ENCODE data around the gene CNIH3.
"Not testable (repeated sequence)": the region's sequence is repeated elsewhere in the genome, so short reads cannot be mapped to it uniquely, and the experiment has no call there.

CNIH3 gene

DNA sequence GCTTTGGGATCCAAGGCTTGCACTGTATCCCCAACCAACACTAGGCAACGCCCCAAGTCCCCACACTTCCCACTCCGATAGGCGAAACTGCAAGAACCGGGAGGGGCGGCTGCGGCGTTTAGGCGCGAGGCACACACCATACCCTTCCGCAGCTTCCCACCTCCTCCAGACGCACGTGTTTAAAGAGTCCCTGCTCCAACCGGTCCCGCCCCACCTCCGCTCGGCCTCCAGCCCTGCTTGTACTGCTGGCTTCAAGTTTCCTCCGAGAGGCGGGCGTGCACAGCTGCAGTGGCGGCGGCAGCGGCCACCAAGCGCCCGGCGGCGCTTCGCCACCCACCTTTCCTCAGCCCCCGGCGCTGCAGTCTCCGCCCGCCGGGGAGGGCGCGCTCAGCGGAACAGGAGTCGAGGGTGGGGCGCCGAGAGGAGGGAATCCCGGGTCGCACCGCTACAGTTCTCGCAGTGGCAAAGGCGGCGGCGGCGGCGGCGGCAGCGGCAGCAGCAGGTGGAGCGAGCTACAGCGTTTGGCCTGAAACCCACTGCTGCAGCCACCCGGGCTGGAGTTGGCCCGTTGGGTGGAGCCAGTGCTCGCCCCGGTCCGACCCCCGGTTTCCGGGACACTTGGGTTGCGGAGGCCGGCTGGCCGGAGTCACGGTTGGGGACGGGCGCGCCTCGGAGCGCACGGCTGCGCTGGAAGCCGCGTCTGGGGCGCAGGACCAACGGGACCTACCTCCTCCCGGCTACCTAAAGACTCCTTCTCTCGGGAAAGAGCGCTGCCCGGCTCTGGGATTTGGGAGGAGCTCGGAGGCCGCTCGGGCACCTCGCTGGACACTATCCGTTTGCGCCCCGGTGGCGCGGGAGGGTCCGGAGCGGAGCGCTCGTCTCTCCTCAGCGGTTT lies at the start of gene CNIH3:
TSS of gene CNIH3 (plus strand) at position 457 of the 895 bp plus-strand sequence. CDS start 858 bp downstream, outside the sequence.
- no peak for DNase-seq

DNA sequence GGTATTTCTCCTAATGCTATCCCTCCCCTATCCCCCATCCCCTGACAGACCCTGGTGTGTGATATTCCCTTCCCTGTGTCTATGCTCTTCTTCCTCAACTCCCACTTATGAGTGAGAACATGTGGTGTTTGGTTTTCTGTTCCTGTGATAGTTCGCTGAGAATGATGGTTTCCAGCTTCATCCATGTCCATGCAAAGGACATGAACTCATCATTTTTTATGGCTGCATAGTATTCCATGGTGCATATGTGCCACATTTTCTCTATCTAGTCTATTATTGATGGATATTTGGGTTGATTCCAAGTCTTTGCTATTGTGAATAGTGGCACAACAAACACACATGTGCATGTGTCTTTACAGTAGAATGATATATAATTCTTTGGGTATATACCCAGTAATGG lies 49.6 kb upstream of the CNIH3 start:
- DNase-seq: not testable (repeated sequence)

DNA sequence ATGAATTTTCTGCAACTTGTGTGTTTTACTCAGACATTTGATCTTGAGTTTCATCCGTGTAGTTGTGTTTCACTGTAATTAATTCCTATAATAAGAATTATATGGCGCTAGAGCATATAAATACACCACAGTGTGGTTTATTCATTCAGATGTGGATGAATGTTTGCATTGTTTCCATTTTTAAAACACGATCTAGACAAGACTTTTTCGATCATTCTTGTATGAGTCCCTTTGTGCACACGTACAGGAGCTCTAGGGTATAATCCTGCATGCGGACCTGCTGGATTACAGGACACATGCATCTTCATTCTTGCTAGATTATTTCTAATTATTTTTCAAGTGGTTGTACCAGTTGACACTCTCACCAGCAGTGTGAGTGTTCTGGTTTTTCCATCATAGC lies 46.8 kb upstream of the CNIH3 start:
- DNase-seq: no peak

DNA sequence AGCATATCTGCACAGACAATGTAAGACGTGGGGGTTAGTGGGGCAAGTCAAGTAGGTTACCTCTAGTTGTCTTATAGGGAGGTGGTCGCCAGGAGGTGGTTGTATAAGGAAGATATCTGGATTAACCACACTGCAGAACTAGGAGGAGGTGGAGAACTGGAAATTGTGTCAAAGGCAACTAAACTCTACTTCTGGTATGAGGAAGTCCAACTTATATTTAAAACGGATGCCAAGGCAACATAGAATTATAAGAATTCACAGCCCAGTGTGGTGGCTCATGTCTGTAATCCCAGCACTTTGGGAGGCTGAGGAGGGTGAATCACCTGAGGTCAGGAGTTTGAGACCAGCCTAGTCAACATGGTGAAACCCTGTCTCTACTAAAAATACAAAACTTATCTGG lies 44.1 kb upstream of the CNIH3 start:
- DNase-seq: not testable (repeated sequence)

DNA sequence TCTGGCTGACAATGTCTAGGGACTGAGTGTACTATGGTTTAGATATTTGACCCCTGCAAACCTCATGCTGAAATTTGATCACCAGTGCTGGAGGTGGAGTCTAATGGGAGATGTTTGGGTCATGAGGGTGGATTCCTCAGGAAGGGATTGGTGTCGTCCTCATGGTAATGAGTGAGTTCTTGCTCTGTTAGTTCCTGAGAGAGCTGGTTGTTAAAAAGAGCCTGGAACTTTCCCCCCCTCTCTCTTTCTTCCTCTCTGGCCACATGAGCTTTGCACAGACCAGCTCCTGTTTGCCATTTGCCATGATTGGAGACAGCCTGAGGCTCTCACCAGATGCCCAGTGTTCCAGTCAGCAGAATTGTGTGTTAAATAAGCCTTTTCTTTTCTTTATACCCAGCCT lies 36.6 kb upstream of the CNIH3 start:
- no peak for DNase-seq

DNA sequence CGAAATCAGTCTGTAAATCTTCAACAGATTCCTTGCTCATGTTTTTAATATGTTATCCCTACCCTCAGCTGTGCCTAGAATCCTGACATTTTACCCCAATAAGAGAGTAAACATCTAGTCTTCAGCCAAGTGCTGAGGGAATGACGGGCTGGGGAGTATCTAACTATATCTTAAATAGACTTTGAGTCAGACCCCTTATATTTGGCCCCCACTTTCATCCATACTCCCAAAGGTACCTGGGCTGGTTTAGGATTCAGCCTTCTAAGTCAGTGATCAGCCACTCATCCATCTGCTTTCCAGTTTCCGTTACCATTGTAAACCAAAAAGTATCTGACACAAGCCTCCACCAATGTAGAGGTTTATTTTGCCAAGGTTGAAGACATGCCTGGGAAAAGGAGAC lies 36.1 kb upstream of the CNIH3 start:
- no peak for DNase-seq

DNA sequence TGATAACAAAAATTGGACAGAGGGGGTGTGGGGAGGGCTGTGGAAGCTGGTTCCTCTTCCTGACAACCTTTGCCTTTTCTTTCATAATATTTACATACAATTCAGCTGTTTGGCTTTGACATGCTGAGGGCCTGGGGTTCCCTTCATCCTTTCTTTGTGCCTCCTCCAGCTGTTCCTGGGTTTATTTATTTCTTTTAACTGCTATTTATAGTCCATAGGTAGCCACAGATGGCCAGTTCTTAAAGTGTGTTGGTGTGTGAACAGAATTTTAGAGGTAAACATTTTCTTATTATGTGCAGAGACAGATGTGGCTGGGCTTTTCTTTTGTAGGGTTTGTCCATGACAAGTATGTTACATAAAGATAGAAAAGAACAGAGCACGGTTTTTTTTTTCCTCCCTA lies 34.1 kb upstream of the CNIH3 start:
- DNase-seq: no peak

DNA sequence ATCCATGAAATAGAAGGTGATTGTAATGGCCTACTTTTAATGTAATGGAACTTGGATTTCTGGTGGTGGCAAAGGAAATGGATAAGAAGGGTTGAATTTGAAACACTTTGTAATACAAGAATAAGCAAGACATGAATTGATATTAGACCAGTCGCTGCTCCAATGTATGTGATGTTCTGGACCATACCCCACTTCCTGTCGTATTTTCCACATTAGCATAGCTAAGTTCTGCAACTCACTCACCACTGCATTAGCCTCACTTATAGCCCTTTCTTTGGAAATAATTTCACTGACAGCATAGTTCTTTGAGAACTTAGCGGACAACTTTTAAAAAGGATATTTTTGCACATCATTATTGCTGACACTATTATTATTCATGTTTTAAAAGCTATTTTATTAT lies 32.3 kb upstream of the CNIH3 start:
- no peak for DNase-seq

DNA sequence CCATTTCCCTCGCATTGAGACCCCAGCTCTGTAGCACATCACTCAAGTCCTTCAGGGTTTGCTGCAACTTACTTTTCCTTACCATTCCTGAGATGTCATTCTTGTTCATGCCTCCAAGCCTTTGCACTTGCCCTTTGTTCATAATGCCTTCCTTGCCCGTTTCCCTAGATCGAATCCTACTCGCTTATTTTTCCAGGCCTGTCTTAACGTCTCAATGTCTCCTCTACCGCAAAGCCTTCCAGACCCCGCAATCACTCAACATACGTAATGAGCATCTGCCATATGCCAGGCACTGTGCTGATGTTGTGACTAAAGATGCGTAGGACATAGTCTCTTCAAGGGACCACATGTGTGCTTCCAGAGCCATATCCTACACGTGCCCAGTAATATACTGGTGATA lies 31.1 kb upstream of the CNIH3 start:
- no peak for DNase-seq

DNA sequence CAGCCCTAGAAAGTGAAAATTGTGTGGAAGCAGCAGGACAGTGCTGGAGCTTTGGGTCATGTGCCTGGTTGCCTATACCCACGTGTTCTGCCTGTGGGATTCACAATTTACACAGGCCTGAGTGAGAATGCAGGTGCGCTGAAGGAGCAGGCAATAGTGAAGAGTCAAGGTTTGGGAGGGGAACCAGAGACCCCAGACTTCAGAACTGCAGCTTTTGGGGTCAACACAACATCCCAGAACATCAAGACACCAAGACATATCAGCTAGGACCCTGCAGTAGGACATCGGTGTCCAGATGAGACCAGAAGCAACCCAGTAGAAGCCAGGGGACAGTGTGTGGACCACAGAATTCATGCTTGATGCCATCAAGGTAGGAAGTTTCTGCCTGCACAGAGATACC lies 29.1 kb upstream of the CNIH3 start:
- no peak for DNase-seq

DNA sequence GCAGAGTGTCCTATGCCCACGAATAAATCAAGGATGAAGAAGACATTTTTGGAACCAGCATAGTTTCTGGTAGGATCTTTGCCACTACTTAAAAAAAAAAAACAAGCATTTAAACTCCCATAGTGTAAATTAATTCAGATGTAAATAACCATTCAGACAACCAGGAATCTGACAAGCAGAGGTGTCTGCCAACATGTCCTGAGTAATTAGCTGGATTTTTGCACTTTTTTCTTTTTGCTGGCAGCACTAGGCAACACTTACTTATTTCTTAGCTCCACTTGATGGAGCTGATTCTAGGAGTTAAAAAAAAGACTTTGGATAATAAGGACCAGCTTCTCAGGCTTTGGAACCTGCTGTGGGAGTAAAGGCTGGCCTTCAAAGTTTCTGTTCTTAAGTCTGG lies 27.6 kb upstream of the CNIH3 start:
- no peak for DNase-seq

DNA sequence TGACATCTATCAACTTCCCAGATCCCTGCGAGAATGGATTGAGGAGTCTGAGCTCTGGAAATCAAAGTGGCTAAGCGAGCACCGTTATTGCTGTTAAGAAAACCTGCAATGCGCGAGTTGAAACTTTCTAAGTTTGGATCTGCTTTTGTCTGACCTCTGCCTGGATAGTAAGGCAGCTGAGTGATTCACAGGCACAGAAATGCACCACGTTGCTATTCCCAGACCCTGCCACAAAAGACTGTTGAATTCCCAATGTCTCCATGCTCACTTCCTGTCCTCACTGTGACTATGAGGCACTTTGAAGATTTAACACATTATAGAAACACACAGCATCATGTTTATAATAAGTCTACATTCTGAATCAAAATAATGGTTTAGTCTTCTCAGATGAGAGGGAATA lies 27.1 kb upstream of the CNIH3 start:
- no peak for DNase-seq

DNA sequence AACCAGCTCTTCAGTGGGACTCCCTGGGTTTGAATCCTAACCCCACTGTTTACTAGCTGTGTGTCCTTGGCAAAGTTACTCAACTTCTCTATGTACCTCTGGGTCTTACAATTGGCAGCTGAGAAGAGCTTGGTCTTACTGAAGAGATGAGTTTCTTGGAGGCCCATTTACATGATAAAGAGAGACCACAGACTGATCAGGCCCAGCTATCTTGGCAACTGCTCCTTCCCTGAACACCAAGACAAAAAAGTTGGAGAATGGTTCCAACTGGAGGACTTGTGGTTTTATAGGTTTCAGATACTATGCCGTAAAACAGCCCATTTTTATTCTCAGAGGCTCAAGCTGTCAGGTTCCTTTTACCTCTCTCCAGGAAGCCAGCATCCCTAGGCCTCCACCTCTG lies 24.8 kb upstream of the CNIH3 start:
- no peak for DNase-seq

DNA sequence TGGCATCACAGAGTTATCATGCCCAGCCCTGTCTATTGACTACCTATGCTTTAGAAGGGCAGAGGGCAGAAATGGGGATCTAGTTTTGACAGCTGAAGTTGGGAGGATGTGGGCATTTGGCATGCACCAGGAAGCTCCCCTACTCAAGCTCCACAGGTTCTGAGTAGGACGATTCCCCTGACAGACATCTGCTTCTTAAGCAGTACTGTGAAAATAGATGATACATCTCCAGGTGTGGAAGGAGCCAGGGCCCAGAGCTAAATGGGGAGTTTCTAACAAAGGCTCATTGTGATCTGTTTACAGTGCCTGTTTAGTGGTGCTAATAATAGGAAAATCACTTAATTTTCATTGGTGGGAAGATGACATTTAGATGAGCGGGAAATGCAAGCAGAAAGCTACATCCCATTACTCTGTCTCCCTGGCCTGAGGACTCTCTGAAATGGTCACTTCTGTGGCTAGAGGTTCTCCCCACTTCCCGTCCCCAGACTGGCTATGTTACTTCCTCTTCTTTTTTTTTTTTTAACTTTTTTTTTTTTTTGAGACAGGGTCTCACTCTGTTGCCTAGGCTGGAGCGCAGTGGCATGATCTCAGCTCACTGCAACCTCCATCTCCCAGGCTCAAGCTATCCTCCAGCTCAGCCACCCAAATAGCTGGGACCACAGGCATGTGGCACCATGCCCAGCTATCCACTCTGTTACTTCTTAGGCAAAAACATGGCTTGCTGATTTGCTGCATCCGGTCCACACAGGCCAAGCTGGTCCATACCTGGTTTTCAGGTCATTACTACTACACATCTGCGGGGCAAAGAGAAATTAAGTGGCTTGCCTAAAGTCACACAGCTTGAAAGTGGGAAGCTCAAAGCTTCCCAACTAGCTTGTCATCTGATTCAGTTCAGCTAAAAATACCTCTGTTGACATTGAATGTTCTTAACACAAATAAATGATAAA lies 23.2 kb upstream of the CNIH3 start:
- DNase-seq: no peak

DNA sequence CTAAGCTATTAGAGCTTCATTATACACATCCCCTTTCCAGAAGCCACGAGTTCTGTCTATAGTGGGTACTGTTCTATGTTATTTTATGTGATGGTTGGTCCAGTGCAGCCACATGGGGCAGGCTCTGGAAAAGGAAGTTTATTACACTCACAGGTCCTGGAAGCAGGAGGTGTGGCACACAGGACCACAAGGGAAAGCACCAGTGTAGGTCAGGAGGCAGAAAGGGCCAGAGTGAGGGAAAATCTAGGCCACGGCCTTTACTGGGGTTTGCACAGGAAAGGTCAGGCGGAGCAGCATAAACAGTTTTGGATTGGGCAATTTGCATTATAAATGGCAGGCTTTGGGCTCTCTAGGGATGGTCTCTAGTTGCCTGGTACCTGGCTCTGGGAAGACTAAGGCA lies 21.8 kb upstream of the CNIH3 start:
- DNase-seq: no peak

DNA sequence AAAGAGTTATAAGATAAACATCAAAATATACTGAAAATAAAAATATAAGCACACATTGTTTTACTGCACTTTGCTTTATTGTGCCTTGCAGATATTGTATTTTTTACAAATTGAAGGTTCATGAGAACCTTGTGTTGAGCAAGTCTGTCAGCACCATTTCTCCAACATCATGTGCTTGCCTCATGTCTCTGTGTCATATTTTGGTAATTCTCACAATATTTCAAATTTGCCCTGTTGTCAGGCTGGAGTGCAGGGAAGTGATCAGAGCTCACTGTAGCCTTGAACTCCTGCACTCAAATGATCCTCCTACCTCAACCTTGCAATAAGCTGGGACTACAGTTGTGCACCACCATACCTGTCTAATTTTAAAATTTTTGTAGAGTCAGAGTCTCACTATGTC lies 21.3 kb upstream of the CNIH3 start:
- DNase-seq: no peak

DNA sequence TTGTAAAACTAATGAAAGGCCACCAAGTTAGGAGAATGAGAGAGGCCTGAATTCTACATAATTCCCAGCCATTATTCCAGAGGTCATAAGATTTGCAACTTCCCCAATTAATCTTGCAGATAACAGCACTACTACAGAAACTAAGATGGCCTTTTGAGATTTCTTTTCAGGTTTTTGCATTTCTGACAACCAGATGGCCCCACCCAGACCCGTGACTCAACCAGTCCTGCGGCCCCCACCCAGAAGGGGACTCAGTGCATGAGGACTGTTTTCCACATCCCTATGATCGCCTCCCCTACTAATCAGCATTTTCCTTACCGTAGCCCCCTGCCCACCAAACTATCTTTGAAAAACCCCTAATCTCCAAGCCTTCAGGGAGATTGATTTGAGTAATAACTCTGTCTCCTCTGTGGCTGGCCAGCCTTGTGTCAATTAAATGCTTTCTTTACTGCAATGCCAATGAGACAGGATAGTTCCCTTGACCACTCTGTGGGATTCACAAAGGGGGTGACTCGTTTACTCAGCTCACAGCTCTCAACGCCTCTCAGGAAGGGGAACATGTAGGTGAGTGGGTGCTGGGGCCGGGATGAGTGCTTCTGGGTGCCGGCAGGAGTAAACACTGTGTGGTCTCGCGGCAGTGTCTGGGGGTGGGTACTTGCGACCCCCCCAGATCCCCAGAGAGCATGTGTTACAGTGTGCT lies 10.5 kb upstream of the CNIH3 start:
- no peak for DNase-seq

DNA sequence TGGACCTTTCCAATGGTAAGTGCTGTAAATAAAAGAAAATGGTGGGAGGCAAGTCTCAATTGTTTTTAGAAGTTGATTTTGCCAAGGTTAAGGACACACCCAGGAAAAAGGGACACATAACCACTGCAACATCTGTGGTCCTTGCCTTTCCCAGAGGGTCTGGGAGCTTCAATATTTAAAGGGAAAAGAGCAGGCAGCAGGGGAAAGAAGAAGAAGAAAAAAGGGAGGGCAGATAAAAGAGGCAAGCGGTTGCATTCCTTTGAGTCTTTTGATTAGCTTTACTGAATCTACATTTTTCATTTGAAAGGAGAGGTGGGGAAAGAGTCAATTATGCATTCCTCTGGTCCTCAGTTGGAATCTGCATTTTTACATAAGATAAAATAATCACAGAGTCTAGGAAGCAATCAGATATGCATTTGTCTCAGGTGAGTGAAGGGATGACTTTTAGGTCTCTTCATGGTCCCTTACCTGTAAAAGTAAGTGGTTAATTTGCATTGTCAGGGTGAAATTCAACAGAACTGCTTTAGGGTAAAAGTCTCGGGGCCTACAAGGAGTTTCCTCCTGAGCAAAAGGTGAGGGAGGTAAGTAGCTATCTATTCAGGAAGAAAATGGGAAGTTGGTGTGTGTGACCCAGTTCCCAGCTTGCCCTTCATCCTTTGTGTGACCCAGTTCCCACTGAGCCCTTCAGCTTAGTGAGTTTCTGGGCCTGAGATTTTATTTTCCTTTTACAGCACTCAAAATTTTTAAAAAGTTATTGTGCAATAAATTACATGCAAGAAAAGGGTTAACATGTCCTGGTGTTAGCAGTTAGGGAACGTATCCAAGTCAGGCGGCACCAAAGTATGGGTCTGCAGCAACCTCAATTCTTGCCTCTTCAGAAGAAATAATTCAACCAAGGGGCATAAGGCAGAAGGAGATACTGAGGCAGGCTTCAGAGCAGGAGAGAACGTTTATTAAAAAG lies 8.6 kb upstream of the CNIH3 start:
- no peak for DNase-seq

DNA sequence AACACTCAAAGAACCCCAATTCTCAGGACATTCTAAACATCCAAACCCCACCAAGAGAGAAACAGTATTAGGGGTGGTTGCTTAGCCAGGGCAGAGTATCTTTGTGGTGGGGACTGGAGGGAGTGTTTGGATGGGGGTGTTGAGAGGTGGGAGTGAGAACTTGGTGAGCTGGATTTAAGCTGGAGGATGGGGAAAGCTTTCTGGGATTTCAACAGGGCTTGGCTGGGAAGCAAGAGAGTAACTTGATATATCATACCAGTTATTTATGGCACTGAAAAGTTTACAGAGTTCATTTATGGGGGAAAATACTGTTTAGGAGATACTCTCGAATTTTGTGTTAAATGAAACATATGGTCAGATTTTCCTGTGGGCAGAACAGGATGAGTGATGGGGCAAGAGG lies 6.8 kb upstream of the CNIH3 start:
- no peak for DNase-seq

DNA sequence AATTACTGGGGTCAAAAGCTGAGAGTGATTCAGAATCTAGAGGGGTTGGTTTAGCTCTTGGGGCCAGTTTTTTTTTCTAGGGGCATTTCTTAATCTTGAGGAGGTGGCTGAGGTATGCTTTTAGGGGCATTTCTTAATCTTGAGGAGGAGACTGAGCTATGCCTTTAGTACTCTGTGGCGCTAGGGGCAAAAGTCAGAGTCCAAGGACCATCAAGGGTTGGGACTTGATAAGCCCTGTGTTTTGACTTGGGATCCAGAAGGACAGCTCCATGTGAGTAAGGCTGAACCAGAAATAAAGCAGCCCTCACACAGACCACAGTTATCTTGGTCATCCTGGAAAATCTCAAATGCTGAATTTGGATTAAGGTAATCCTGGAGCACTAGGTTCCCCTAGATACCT lies 3.9 kb upstream of the CNIH3 start:
- DNase-seq: no peak

DNA sequence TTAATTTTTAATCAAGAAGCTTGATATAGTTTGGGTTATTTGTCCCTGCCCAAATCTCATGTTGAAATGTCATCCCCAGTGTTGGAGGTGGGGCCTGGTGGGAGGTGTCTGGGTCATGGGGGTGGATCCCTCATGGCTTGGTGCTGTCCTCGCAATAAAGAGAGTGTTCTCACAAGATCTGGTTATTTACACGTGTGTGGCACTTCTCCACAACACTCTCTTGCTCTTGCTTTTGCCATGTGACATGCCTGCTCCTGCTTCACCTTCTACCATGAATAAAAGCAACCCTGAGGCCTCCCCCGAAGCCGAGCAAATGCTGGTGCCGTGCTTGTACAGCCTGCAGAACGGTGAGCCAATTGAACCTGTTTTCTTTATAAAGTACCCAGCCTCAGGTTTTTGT lies 2.6 kb upstream of the CNIH3 start:
- no peak for DNase-seq

DNA sequence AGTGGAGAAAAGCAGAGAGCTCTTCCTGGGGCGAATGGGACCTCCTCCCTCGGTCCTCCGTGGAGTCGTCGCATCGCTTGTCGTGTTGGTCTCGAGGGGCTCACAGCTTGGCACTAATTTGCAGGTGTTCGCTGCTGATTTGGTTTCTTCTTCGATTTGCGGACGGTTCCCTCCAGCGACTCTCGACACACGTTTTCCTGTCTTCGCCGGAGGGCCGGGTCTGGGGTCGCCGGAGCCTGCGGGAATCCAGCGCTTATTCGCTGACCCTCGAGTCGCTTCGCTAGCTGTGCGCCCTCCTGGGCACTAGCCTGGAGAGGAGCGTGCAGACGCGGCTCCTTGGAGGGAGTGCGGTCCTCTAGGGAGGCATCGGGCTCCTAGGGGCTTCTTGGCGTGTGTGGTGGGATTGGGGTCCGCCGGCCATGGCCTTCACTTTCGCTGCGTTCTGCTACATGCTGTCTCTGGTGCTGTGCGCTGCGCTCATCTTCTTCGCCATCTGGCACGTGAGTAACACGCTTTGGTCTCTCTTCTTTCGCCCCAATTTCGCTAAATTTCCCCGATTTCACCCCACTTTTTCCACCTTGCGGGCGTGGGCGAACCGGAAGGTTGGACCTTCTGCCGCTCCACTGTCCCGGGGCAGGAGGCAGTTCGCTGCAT lies 766 bp downstream of the CNIH3 start:
- DNase-seq: no peak

All from hematopoietic multipotent progenitor cell treated with erythropoietin and hydrocortisone succinate and interleukin-3 and kit ligand, for 8 days (in vitro differentiated cells).